MV-4-11 (cell line): ENCODE data around the gene ADCK1.
"Not testable (repeated sequence)": the region's sequence is repeated elsewhere in the genome, so short reads cannot be mapped to it uniquely, and the experiment has no call there.

ENCODE experiments used
- DNase-seq: peaks from one replicate; lab custom pipeline; 2025; lab: John Stamatoyannopoulos, UW

ADCK1 gene

DNA sequence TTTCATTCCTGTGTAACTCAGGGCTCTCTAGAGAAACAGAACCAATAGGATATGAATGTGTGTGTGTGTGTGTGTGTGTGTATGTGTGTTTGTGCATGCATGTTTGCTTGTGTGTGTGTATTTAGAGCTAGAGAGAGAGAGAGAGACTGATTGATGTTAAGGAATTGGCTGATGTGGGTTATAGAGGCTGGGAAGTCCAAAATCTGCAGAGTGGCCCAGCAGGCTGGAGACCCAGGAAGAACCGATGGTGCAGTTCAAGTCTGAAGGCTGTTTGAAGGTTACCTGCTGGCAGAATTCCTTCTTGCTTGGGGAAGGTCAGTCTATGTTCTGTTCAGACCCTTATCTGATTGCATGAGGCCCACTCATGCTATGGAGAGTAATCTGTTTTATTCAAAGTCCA, 64.7 kb downstream of the ADCK1 start:
- DNase-seq: no peak

GRCh38 chr14:77865455-77865854, 65.5 kb downstream of the ADCK1 start:
- no peak for DNase-seq

GRCh38 chr14:77866932-77867331, 67.0 kb downstream of the ADCK1 start:
- no peak for DNase-seq

GRCh38 chr14:77867476-77867875, 67.6 kb downstream of the ADCK1 start:
- DNase-seq: no peak

GRCh38 chr14:77868552-77869285, 68.8 kb downstream of the ADCK1 start:
- DNase-seq: no peak

DNA sequence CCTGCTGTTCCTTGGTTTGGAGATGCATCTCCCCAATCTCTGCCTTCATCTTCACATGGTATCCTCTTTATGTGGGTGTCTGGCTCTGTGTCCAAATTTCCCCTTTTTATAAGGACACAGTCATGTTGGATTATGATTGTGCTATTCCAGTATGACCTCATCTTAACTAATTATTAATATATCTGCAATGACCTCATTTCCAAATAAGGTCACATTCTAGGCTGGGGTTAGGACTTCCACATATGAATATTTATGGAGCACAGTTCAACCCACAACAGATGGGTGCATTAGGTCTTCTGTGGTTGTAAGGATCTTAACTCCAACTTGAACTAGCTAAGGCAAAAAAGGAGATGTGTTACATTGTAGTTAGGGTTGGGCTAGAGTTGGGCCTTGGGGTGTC, 69.4 kb downstream of the ADCK1 start:
- DNase-seq: peak; percentile 11

GRCh38 chr14:77870646-77871045, 70.7 kb downstream of the ADCK1 start:
- DNase-seq: no peak

DNA sequence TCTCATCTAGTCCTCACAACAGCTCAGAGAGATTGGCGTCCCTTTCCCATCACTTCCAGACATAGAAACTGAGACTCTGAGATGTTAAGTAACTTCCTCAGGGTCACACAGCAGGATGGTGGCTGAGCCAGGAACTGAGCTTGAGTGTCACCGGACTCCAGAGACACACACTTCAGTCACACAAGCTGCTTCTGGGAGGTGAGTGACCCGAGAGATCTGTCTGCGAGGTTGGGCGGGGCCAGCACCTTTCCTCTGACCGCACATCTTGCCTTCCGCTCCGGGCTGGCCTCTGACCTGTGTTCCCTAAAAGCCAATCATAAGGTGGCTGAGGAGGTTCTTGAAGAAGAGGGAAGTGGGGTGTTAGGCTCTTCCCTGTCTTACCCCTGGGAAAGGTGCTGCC, 72.2 kb downstream of the ADCK1 start:
- DNase-seq: no peak

DNA sequence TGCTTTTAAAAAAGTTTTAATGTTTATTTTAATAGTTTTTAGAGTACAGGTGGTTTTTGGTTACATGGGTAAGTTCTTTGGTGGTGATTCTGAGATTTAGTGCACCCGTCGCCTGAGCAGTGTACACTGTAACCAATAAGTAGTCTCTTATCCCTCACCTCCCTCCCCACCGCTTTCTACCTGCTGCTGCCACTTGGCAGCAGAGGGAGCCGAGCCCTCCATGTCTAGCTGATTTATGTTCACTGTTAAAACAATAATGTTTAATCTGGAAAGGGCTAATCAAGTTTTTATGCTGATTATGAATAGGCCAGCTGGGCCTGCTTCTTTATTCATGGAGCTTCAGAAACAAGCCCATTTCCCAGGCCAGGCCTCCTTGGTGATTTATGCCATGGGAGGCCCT, 73.1 kb downstream of the ADCK1 start:
- DNase-seq: no peak

- no peak for DNase-seq
These were observed 78.9 kb downstream of the ADCK1 start for GRCh38 chr14:77878783-77879182.

DNA sequence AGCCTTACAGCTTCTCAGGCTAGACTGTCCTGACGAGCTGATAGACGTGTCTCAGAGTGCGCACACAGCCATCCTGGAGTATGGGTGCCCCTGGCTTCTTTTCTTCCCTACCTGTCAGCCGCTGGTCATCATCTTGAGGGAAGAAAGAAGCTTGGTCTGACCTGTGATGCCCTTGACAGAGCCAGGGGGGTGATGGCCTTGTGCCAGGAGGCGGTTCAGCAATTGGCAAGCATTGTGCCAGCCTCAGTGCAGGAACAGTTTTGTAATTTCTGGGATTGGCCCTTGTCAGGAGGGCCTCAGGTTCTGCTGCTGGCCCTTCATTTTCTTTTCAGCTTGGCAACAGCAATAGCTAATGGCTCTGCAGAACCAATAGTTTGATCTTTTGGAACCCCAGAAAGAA, 80.1 kb downstream of the ADCK1 start:
- DNase-seq: no peak

DNA sequence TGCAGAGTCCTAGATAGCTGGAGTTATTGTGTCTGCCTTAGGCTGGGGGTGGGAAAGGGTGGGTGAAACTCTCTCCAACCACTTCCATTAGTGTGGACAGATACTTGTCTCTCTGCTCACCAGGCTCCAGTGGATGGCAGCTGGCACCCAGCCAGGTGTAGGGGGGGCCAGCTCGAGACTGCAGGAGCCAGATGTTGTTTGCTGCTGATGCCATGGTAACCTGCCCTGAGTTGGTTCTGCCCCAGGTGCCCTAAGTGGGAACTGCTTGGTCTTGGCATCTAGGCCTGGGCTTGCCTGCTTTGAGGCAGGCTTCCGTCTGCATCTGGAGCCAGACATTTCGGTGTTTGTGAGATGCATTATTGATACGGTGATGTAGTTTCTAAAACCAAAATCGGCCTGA, 82.2 kb downstream of the ADCK1 start:
- DNase-seq: no peak

GRCh38 chr14:77882636-77883035, 82.7 kb downstream of the ADCK1 start:
- DNase-seq: no peak

DNA sequence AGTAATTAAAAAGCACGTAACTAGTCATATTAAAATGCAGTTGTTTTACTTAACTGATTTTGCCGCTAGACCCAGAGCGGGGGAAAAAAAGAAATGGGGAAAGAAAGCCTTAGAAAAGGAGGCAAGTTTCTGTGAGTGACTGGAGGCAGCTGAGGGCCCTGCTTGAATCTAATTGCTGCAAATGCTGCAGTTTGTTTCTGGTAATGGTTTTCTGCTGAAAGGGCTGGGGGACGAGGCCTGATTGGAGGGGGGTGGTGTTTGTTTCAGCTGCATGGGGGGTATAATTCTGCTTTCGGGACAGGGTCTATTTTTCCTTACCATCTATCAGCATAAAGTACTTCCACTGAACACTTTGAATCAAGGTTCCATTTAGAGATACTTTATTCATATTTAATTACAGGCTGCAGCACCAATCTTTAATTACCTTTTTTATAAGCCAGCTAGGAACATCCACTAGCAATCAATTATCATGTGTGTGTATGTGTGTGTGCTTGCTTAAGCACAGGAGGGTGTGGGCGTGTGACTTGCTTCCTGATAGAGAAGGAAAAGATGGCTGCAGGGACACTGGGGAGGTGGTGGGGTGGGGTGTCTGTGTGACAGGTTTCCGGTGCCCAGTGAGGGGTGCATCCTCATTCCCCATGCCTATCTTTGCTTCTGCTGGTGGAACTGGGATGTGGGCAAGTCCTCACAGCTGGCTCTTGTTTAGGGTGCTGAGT, 83.4 kb downstream of the ADCK1 start:
- no peak for DNase-seq

DNA sequence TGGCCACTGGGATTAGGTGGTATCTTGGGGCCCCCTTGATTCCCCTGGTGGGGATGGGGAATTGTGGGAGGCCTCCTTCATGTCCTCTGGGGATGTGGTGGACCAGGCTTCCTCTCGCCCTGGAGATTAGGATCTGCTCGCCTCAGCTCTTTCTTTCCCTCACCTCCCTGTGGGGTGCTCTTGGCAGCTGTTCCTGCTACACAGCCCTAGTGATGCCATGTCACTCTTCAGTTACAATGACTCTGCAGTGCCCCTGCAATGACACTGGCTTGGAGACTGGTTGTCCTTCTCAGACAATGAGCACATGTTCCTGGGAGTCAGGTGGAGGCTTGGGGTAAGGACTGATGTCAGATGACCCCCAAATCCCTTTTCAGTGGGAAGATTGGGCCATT, 83.9 kb downstream of the ADCK1 start:
- DNase-seq: no peak

GRCh38 chr14:77885367-77885766, 85.5 kb downstream of the ADCK1 start:
- DNase-seq: no peak

GRCh38 chr14:77886010-77886409, 86.1 kb downstream of the ADCK1 start:
- no peak for DNase-seq

- not testable (repeated sequence) for DNase-seq
These were observed 89.0 kb downstream of the ADCK1 start for GRCh38 chr14:77888903-77889302.

- peak; percentile 36 for DNase-seq
These were observed 90.1 kb downstream of the ADCK1 start for GRCh38 chr14:77889971-77890442.

- DNase-seq: no peak
These were observed 91.0 kb downstream of the ADCK1 start for GRCh38 chr14:77890873-77891272.

GRCh38 chr14:77892381-77892871, 92.5 kb downstream of the ADCK1 start:
- DNase-seq: no peak

DNA sequence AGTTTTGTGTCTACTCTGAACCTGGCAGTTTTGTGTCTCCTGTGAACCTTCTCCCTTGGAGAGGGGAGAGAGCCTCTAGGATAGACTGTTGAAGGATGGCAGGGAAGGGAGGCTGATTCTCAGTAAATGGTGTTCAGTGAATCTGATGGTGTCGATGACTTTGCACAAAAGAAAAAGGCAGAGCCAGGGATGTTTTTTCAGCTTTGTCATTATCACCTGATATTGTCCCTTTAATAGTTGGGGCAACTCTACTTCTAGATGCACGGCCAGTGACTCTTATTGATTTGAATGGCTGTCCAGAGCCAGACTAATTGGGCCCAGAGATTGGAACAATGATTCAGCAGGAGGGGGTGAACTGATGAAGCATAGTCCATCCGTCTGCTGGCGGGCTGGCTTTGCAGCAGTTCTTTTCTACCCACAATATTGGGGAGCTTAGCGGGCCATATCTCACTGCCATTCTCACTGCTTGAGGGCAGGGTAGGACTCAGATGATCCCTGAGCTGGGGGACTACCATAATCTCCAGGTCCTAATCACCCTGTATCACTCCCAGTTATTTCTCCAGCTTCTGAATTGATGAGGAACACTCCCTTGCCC, 93.1 kb downstream of the ADCK1 start:
- DNase-seq: no peak

- DNase-seq: no peak
These were observed 97.5 kb downstream of the ADCK1 start for GRCh38 chr14:77897374-77897773.
